ENCODE measurements around the gene C8G.

C8G gene

GRCh38 chr9:136985853-136986252, 40.8 kb downstream of the C8G start:
- no peak for DNase-seq

DNA sequence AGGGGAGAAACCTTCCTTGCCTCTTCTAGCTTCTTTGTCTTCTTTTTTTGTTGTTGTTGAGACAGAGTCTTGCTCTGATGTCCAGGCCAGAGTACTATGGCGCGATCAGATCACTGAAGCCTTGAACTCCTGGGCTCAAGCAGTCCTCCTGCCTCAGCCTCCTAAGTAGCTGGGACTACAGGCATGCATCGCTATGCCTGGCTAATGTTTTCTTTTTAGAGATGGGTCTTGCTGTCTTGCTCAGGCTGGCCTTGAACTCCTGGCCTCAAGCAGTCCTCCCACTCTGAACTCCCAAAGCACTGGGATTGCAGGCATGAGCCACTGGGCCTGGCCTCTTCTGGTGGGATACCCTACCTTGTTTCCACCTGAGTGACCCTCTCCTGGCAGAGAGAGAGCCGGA, 43.8 kb downstream of the C8G start:
- no peak for DNase-seq

GRCh38 chr9:136990242-136990911, 45.3 kb downstream of the C8G start:
- no peak for DNase-seq

GRCh38 chr9:136991993-136992818, 47.2 kb downstream of the C8G start, which contains the start of gene PAXX:
Gene PAXX, plus strand, starts transcription at chr9:136992422. Its CDS starts 22 bp downstream, at chr9:136992444.
- peak; percentile 97 for DNase-seq

GRCh38 chr9:136992819-136993369, 47.9 kb downstream of the C8G start:
- no peak for DNase-seq

GRCh38 chr9:136994180-136994887, 49.3 kb downstream of the C8G start:
- DNase-seq = no peak

- no peak for DNase-seq
These were observed 49.8 kb downstream of the C8G start for GRCh38 chr9:136994888-136995230.

DNA sequence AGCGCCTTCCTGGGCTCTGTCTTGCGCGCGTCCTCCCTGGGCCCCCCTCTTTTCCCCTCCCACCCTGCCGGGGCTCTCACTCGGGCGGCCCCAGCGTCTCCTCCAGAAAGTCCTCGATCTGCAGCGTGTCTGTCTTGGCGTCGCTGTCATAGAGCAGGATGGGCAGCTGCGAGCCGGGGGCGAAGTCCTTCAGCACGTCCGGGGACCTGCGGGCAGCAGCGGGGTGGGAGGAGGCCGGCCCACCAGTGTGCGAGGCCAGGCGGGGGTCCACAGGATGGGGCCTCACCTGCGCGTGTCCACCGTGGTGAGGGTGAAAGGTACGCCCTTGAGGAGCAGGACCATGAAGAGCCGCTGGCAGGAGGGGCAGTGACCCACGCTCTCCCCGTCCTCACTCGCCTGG, 50.3 kb downstream of the C8G start:
- no peak for DNase-seq

GRCh38 chr9:136995772-136996311, 50.8 kb downstream of the C8G start:
- no peak for DNase-seq
